Natural killer cell treated with Interleukin-12 subunit alpha and Interleukin-12 subunit beta and Interleukin-15 and Interleukin-18, amount 100 ng/mL, for 72 hours (primary cell): ENCODE results near the gene CRYAB. TPM values are rescaled to one million over a fixed set of nuclear protein-coding genes. Genes with fewer than 3 reads are reported as not detected.

ENCODE experiments used
- ATAC-seq, 2 donors: fragments of 150-1000 bp; cut with Tn5 transposase in 1 of 2; sonication (Bioruptor Pico), chemical (Tn5 transposase) in 1 of 2; 2 replicates each; pipeline ENCODE4 v1.10.0; 2021
- DNase-seq: peaks from one replicate; pipeline ENCODE4 v3.0.0; 2022; ENCODE audit warnings: low spot score
- H3K27ac Mint-ChIP-seq, 2 donors: 1 replicate in 1 of 2; 2 replicates in 1 of 2; pipeline ENCODE4 v1.8.0; 2022; ENCODE audit warnings: mixed read lengths in 2 of 2, mild to moderate bottlenecking in 1 of 2, moderate library complexity in 1 of 2
- H3K27me3 Mint-ChIP-seq, 2 donors: 1 replicate in 1 of 2; 2 replicates in 1 of 2; pipeline ENCODE4 v1.8.0; 2022; ENCODE audit warnings: mixed read lengths in 2 of 2
- H3K36me3 Mint-ChIP-seq: one replicate; pipeline ENCODE4 v1.8.0; 2022; ENCODE audit warnings: mixed read lengths
- H3K4me1 Mint-ChIP-seq, 2 donors: 1 replicate in 1 of 2; 2 replicates in 1 of 2; pipeline ENCODE4 v1.8.0; 2022; ENCODE audit warnings: low read depth in 2 of 2, mixed read lengths in 2 of 2, mild to moderate bottlenecking in 1 of 2
- H3K4me3 Mint-ChIP-seq: one replicate; pipeline ENCODE4 v1.8.0; 2022; ENCODE audit warnings: mixed read lengths
- H3K9me3 Mint-ChIP-seq: 2 replicates; pipeline ENCODE4 v1.8.0; 2022; ENCODE audit warnings: mixed read lengths
- total RNA-seq, 2 donors: library from RNA; stranded (reverse); gene quantifications; one replicate each; pipeline ENCODE4 v1.2.3, GENCODE V29; 2022

Gene CRYAB
- total RNA-seq, 2 donors from 2014 or later = not detected

- no peaks in the 10 kb centered on the region for H3K36me3 Mint-ChIP-seq
- no peaks in the 10 kb centered on the region for H3K9me3 Mint-ChIP-seq
- H3K27me3 Mint-ChIP-seq = peaks cover 7 to 11% of the 10 kb centered on the region in 2 donors
- H3K4me1 Mint-ChIP-seq = peaks cover 7 to 17% of the 10 kb centered on the region in 2 donors
- H3K27ac Mint-ChIP-seq = peak overlapping the region in 1 of 2 donors; percentile 8
- ATAC-seq (no peak), DNase-seq (no peak)
- H3K4me3 Mint-ChIP-seq = no peak overlapping the region
Observed at GRCh38 chr11:111923951-111924350, 12.4 kb upstream of the CRYAB start.

- DNase-seq (no peak), ATAC-seq (no peak)
- Mint-ChIP-seq H3K9me3 (no peaks in the 10 kb centered on the region), H3K27me3 (peaks cover 7 to 11% of the 10 kb centered on the region in 2 donors), H3K4me3 (no peak overlapping the region), H3K4me1 (peaks cover 7 to 17% of the 10 kb centered on the region in 2 donors), H3K36me3 (no peaks in the 10 kb centered on the region), H3K27ac (no peak overlapping the region)
Observed at GRCh38 chr11:111923351-111923788, 11.8 kb upstream of the CRYAB start.

GRCh38 chr11:111922803-111923202, 11.2 kb upstream of the CRYAB start:
- Mint-ChIP-seq H3K27ac (no peak overlapping the region), H3K36me3 (no peaks in the 10 kb centered on the region), H3K4me1 (peaks cover 7 to 17% of the 10 kb centered on the region in 2 donors), H3K27me3 (peaks cover 7 to 11% of the 10 kb centered on the region in 2 donors), H3K9me3 (no peaks in the 10 kb centered on the region), H3K4me3 (no peak overlapping the region)
- ATAC-seq (no peak), DNase-seq (no peak)

- no peak for DNase-seq
- Mint-ChIP-seq H3K4me3 (no peak overlapping the region), H3K4me1 (peaks cover 7 to 11% of the 10 kb centered on the region in 2 donors), H3K27me3 (peaks cover 16 to 18% of the 10 kb centered on the region in 2 donors), H3K9me3 (no peaks in the 10 kb centered on the region), H3K27ac (no peak overlapping the region), H3K36me3 (no peaks in the 10 kb centered on the region)
- ATAC-seq = no peak
Observed at GRCh38 chr11:111921541-111922230, 10.1 kb upstream of the CRYAB start.

GRCh38 chr11:111920908-111921307, 9.3 kb upstream of the CRYAB start:
- DNase-seq (no peak), ATAC-seq (no peak)
- Mint-ChIP-seq H3K27ac (no peak overlapping the region), H3K27me3 (peaks cover 23 to 24% of the 10 kb centered on the region in 2 donors), H3K36me3 (no peaks in the 10 kb centered on the region), H3K9me3 (no peaks in the 10 kb centered on the region), H3K4me1 (peaks cover 3% of the 10 kb centered on the region in 2 donors), H3K4me3 (no peak overlapping the region)

- ATAC-seq = no peak
- no peak for DNase-seq
- Mint-ChIP-seq H3K27me3 (peaks cover 27 to 28% of the 10 kb centered on the region in 2 donors), H3K4me1 (no peaks in the 10 kb centered on the region), H3K9me3 (no peaks in the 10 kb centered on the region), H3K27ac (no peak within 1 kb of the TSS), H3K4me3 (no peak within 1 kb of the TSS), H3K36me3 (no peaks in the 10 kb centered on the region)
Observed at GRCh38 chr11:111918390-111919256, 7.1 kb upstream of the CRYAB start, which contains the start of gene C11orf52. TSS of gene C11orf52 (plus strand) at chr11:111918913. CDS start at chr11:111918973, 60 bp downstream.

- Mint-ChIP-seq H3K36me3 (no peaks in the 10 kb centered on the region), H3K27me3 (peaks cover 27 to 29% of the 10 kb centered on the region in 2 donors), H3K4me3 (no peak overlapping the region), H3K4me1 (no peaks in the 10 kb centered on the region), H3K27ac (no peak overlapping the region), H3K9me3 (no peaks in the 10 kb centered on the region)
- ATAC-seq (no peak), DNase-seq (no peak)
Observed at GRCh38 chr11:111917788-111918187, 6.2 kb upstream of the CRYAB start.

GRCh38 chr11:111917312-111917711, 5.7 kb upstream of the CRYAB start:
- DNase-seq (no peak), ATAC-seq (no peak)
- peaks cover 27 to 29% of the 10 kb centered on the region in 2 donors for H3K27me3 Mint-ChIP-seq
- no peak overlapping the region for H3K27ac Mint-ChIP-seq
- H3K4me3 Mint-ChIP-seq = no peak overlapping the region
- H3K4me1 Mint-ChIP-seq = no peaks in the 10 kb centered on the region
- H3K36me3 Mint-ChIP-seq = no peaks in the 10 kb centered on the region
- no peaks in the 10 kb centered on the region for H3K9me3 Mint-ChIP-seq

- Mint-ChIP-seq H3K4me1 (no peaks in the 10 kb centered on the region), H3K27ac (no peak overlapping the region), H3K27me3 (peaks cover 27 to 32% of the 10 kb centered on the region in 2 donors), H3K4me3 (no peak overlapping the region), H3K9me3 (no peaks in the 10 kb centered on the region), H3K36me3 (no peaks in the 10 kb centered on the region)
- ATAC-seq (no peak), DNase-seq (no peak)
Observed at GRCh38 chr11:111916768-111917167, 5.2 kb upstream of the CRYAB start.

GRCh38 chr11:111913997-111914396, 2.4 kb upstream of the CRYAB start:
- no peak for DNase-seq

GRCh38 chr11:111913031-111913861, 1.7 kb upstream of the CRYAB start:
- DNase-seq = no peak
- no peaks in the 10 kb centered on the region for H3K36me3 Mint-ChIP-seq
- no peaks in the 10 kb centered on the region for H3K4me1 Mint-ChIP-seq
- no peak for ATAC-seq
- no peak overlapping the region for H3K4me3 Mint-ChIP-seq
- H3K9me3 Mint-ChIP-seq = no peaks in the 10 kb centered on the region
- H3K27me3 Mint-ChIP-seq = peaks cover 38 to 40% of the 10 kb centered on the region in 2 donors
- H3K27ac Mint-ChIP-seq = no peak overlapping the region

More at GRCh38 chr11:111913997-111914396, 2.4 kb upstream of the CRYAB start:
- H3K4me1 Mint-ChIP-seq = no peaks in the 10 kb centered on the region
- no peaks in the 10 kb centered on the region for H3K36me3 Mint-ChIP-seq
- no peaks in the 10 kb centered on the region for H3K9me3 Mint-ChIP-seq
- no peak for ATAC-seq
- no peak overlapping the region for H3K27ac Mint-ChIP-seq
- peaks cover 34 to 40% of the 10 kb centered on the region in 2 donors for H3K27me3 Mint-ChIP-seq
- H3K4me3 Mint-ChIP-seq = no peak overlapping the region

- Mint-ChIP-seq H3K4me1 (no peaks in the 10 kb centered on the region), H3K9me3 (no peaks in the 10 kb centered on the region), H3K4me3 (no peak within 1 kb of the TSS), H3K27ac (no peak within 1 kb of the TSS), H3K27me3 (peaks cover 38 to 40% of the 10 kb centered on the region in 2 donors), H3K36me3 (no peaks in the 10 kb centered on the region)
- DNase-seq (no peak), ATAC-seq (no peak)
Observed at GRCh38 chr11:111912535-111912934, 965 bp upstream of the CRYAB start, which contains the start of gene HSPB2. TSS of gene HSPB2 (plus strand) at chr11:111912734. CDS start at chr11:111912830, 96 bp downstream.
